DOHH2 (cell line): ENCODE results near the gene ZNF469.

Experiments
- H3F3A ChIP-seq: fragments of 200-600 bp; sonication (generic), shearing (Covaris generic); 2 replicates; pipeline ENCODE4 v1.6.0; 2016; ENCODE audit warnings: antibody characterized with exemption, mild to moderate bottlenecking; ENCODE audit not compliant: control insufficient read depth, insufficient read depth
- H3K27ac ChIP-seq: fragments of 200-600 bp; sonication (generic); 2 replicates; pipeline ENCODE4 v1.5.1; 2014; ENCODE audit warnings: low read depth, mild to moderate bottlenecking, low read length, moderate library complexity
- H3K27me3 ChIP-seq: fragments of 200-600 bp; sonication (generic); 2 replicates; pipeline ENCODE4 v1.6.1; 2014; ENCODE audit warnings: mild to moderate bottlenecking, low read length, mixed read lengths; ENCODE audit not compliant: control insufficient read depth
- H3K36me3 ChIP-seq: fragments of 200-600 bp; sonication (generic); 2 replicates; pipeline ENCODE4 v1.6.1; 2014; ENCODE audit warnings: mild to moderate bottlenecking, low read length, moderate library complexity, mixed read lengths; ENCODE audit not compliant: control insufficient read depth
- H3K4me1 ChIP-seq: fragments of 200-600 bp; sonication (generic); 2 replicates; pipeline ENCODE4 v1.6.1; 2014; ENCODE audit warnings: mild to moderate bottlenecking, low read length, mixed read lengths; ENCODE audit not compliant: control insufficient read depth
- H3K4me2 ChIP-seq: fragments of 200-600 bp; sonication (generic); 2 replicates; pipeline ENCODE4 v1.6.0; 2014; ENCODE audit warnings: mild to moderate bottlenecking, low read length, moderate library complexity
- H3K4me3 ChIP-seq: fragments of 200-600 bp; sonication (generic); 2 replicates; pipeline ENCODE4 v1.5.1; 2014; ENCODE audit warnings: mild to moderate bottlenecking, low read length, mixed read lengths
- H3K79me2 ChIP-seq: fragments of 200-600 bp; sonication (generic); 2 replicates; pipeline ENCODE4 v1.6.1; 2014; ENCODE audit warnings: mild to moderate bottlenecking, low read length, mixed read lengths; ENCODE audit not compliant: control insufficient read depth
- H3K9me2 ChIP-seq: fragments of 200-600 bp; sonication (generic); replicated peaks from 2 replicates; pipeline ENCODE4 v1.6.1; 2014; ENCODE audit warnings: mild to moderate bottlenecking, low read length, mixed read lengths; ENCODE audit not compliant: control insufficient read depth
- H3K9me3 ChIP-seq: fragments of 200-600 bp; sonication (generic); 2 replicates; pipeline ENCODE4 v1.6.1; 2014; ENCODE audit warnings: antibody characterized with exemption, low read length, mixed read lengths; ENCODE audit not compliant: control insufficient read depth, insufficient read depth
- H4K20me1 ChIP-seq: fragments of 200-600 bp; sonication (generic); 2 replicates; pipeline ENCODE4 v1.6.0; 2014; ENCODE audit warnings: low read depth, mild to moderate bottlenecking, antibody characterized with exemption, low read length, moderate library complexity; ENCODE audit not compliant: control insufficient read depth, insufficient read depth
- CTCF ChIP-seq: fragments of 200-600 bp; sonication (generic); IDR thresholded peaks from one replicate; pipeline ENCODE4 v1.5.1; 2014; ENCODE audit warnings: antibody characterized with exemption, mild to moderate bottlenecking, low read depth, low read length; ENCODE audit not compliant: poor library complexity, severe bottlenecking
- EZH2phosphoT487 ChIP-seq: fragments of 200-600 bp; sonication (generic); IDR thresholded peaks from 2 replicates; pipeline ENCODE4 v1.6.1; 2017; ENCODE audit warnings: borderline replicate concordance, mild to moderate bottlenecking, antibody characterized with exemption, low read length, moderate library complexity, mixed read lengths

ZNF469 gene

GRCh38 chr16:88389191-88389590 lies 6.4 kb downstream of the ZNF469 start:
- Histone ChIP-seq H3K4me2 (no peak overlapping the region), H3K36me3 (no peaks in the 10 kb centered on the region), H3K9me2 (no peaks in the 10 kb centered on the region), H4K20me1 (no peaks in the 10 kb centered on the region), H3K4me3 (no peak overlapping the region), H3K27me3 (no peaks in the 10 kb centered on the region), H3K9me3 (no peaks in the 10 kb centered on the region), H3K4me1 (no peaks in the 10 kb centered on the region), H3K27ac (no peak overlapping the region), H3K79me2 (no peaks in the 10 kb centered on the region), H3F3A (no peaks in the 10 kb centered on the region)
- TF ChIP-seq CTCF (no peak), EZH2phosphoT487 (no peak)

- Histone ChIP-seq H3K79me2 (no peaks in the 10 kb centered on the region), H3K27me3 (no peaks in the 10 kb centered on the region)
- no peak for TF ChIP-seq EZH2phosphoT487
- TF ChIP-seq CTCF = no peak
Measured at GRCh38 chr16:88389621-88390160, 6.9 kb downstream of the ZNF469 start.

GRCh38 chr16:88390265-88390664 lies 7.5 kb downstream of the ZNF469 start:
- no peak overlapping the region for H3K4me2 ChIP-seq
- H3K9me3 ChIP-seq = no peaks in the 10 kb centered on the region
- H3K27me3 ChIP-seq = no peaks in the 10 kb centered on the region
- no peaks in the 10 kb centered on the region for H3K4me1 ChIP-seq
- H4K20me1 ChIP-seq = no peaks in the 10 kb centered on the region
- H3F3A ChIP-seq = no peaks in the 10 kb centered on the region
- H3K9me2 ChIP-seq = no peaks in the 10 kb centered on the region
- H3K4me3 ChIP-seq = no peak overlapping the region
- no peak overlapping the region for H3K27ac ChIP-seq
- no peaks in the 10 kb centered on the region for H3K36me3 ChIP-seq
- no peaks in the 10 kb centered on the region for H3K79me2 ChIP-seq
- no peak for TF ChIP-seq CTCF
- TF ChIP-seq EZH2phosphoT487 = no peak

More at GRCh38 chr16:88389621-88390160, 6.9 kb downstream of the ZNF469 start:
- Histone ChIP-seq H3K4me3 (no peak overlapping the region), H3K9me2 (no peaks in the 10 kb centered on the region), H3F3A (no peaks in the 10 kb centered on the region), H3K9me3 (no peaks in the 10 kb centered on the region), H4K20me1 (no peaks in the 10 kb centered on the region), H3K36me3 (no peaks in the 10 kb centered on the region), H3K4me1 (no peaks in the 10 kb centered on the region), H3K27ac (no peak overlapping the region), H3K4me2 (no peak overlapping the region)

- H3K4me2 ChIP-seq = no peak overlapping the region
- no peaks in the 10 kb centered on the region for H3K4me1 ChIP-seq
- no peaks in the 10 kb centered on the region for H3F3A ChIP-seq
- H3K27ac ChIP-seq = no peak overlapping the region
- no peaks in the 10 kb centered on the region for H3K27me3 ChIP-seq
- H3K36me3 ChIP-seq = no peaks in the 10 kb centered on the region
- no peak overlapping the region for H3K4me3 ChIP-seq
- TF ChIP-seq EZH2phosphoT487 = no peak
- no peak for TF ChIP-seq CTCF
- no peaks in the 10 kb centered on the region for H3K9me2 ChIP-seq
- H3K79me2 ChIP-seq = no peaks in the 10 kb centered on the region
- no peaks in the 10 kb centered on the region for H3K9me3 ChIP-seq
- H4K20me1 ChIP-seq = no peaks in the 10 kb centered on the region
Measured at GRCh38 chr16:88390735-88391134, 8.0 kb downstream of the ZNF469 start.
